ENCODE results near the gene GALNT17.

DNA sequence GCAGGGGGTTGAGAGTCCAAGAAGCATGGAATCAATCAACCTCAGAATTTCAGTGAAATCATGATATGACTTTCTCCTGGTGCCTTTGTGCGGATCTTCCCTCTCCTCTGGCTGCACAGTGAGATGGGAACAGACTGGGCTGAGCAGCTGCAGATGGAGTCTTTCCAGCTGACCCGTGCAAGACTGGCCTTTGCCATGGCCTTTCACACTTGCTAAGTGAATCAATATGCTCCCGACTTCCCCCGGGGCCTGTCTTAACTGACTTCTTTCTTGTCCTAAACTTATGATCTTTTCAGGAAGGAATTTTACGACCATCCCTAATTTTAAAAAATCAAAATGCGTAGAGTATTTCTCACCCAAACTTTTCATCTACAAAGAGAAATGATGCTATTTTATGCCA lies 469.9 kb downstream of the GALNT17 start:
- TF ChIP-seq, protein P1, sequence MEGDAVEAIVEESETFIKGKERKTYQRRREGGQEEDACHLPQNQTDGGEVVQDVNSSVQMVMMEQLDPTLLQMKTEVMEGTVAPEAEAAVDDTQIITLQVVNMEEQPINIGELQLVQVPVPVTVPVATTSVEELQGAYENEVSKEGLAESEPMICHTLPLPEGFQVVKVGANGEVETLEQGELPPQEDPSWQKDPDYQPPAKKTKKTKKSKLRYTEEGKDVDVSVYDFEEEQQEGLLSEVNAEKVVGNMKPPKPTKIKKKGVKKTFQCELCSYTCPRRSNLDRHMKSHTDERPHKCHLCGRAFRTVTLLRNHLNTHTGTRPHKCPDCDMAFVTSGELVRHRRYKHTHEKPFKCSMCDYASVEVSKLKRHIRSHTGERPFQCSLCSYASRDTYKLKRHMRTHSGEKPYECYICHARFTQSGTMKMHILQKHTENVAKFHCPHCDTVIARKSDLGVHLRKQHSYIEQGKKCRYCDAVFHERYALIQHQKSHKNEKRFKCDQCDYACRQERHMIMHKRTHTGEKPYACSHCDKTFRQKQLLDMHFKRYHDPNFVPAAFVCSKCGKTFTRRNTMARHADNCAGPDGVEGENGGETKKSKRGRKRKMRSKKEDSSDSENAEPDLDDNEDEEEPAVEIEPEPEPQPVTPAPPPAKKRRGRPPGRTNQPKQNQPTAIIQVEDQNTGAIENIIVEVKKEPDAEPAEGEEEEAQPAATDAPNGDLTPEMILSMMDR (conservative IDR thresholded peaks at IDR 0.05; ENCODE audit: low read length): no peak
- no peak for TF ChIP-seq EZH2phosphoT487 (IDR thresholded peaks at IDR 0.05; ENCODE audit: borderline replicate concordance)

All from Loucy (cell line).